G401 (cell line): ENCODE results near the gene LRWD1. TPM values are rescaled to one million over a fixed set of nuclear protein-coding genes. Genes with fewer than 3 reads are reported as not detected.
"Not testable (repeated sequence)": the region's sequence is repeated elsewhere in the genome, so short reads cannot be mapped to it uniquely, and the experiment has no call there.

Experiments
- DNase-seq: peaks from one replicate; pipeline ENCODE4 v3.0.0-alpha.2; 2015; ENCODE audit warnings: low spot score
- in situ Hi-C: cut with HindIII; loops from 2 replicates; pipeline ENCODE4 v1.10.0; 2016; ENCODE audit warnings: low sequenced_read_pairs, mixed read lengths
- total RNA-seq: library from RNA; depleted of rRNA; stranded (reverse); fragments of >200 nt; shearing (Covaris generic); gene quantifications from 2 replicates; pipeline ENCODE4 v1.2.3, GENCODE V29; 2014; rRNA removed

Gene LRWD1
- total RNA-seq, 1 experiment from 2014 or later, result 60.6 TPM

DNA sequence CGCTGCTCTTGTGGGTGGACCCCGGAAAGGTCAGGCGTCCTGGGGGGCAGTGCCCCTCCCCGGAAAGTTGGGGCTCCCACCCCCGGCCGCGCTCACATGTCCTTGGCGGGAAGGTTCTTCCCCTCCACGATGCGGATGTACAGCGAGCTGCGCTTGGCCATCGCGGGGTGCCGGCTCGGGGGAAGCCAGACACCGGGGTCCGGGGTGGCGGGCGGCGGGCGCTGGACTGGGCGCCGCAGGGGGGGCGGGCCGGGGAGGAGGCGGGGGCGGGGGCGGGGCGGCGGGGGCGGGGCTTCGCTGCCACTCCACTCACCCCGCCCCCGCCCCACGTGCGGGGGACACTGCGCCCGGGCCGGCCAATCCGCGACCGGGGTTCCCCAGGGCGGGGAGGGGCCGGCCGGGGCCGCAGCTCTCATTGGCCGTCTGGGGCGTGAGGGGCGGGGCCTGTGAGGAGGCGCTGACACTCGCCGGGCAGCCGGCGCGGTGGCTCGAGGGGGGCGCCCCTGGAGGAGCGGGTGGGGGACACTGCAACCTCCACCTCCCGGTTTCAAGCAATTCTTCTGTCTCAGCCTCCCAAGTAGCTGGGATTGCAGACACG is 52.9 kb downstream of the LRWD1 start, which contains the start of gene RASA4B:
Gene RASA4B (minus strand): TSS at position 228 of the 598 bp plus-strand sequence. CDS start 67 bp downstream, at position 161.
- DNase-seq, result not testable (repeated sequence)

DNA sequence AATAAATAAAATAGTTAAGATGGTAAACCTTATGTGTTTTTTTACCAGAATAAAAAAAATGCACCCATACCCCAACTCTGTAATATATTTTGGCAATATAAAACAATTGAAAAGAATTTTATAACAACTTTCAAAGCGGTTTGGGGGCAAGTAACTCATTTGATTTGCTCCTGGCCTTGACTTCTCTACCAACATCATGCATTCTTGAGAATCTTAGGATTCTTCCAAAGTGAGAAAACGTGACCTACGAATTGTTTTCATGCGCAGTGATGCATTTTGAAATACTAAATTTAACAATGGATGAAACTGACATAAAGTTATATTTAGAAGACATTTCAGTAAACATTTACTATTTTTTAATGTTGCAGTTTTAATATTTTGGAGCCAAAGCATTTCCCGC is 56.0 kb downstream of the LRWD1 start:
- in situ Hi-C loops, DNase-seq: not testable (repeated sequence)

More for the DNA sequence above, 52.9 kb downstream of the LRWD1 start, which contains the start of gene RASA4B:
- in situ Hi-C loops, result not testable (repeated sequence)

Other genes starting within 250 kb of the LRWD1 start
- gene SH2B2, start 178.1 kb upstream of the LRWD1 start, total RNA-seq, result 31.6 and 43.6 TPM in 2 replicates
- not detected in 2 replicates for gene SPDYE6, start 108.5 kb upstream of the LRWD1 start, total RNA-seq
- 25.2 and 25.9 TPM in 2 replicates for gene PRKRIP1, start 68.6 kb upstream of the LRWD1 start, total RNA-seq
- 106 and 147 TPM in 2 replicates for gene ORAI2, start 31.4 kb upstream of the LRWD1 start, total RNA-seq
- 35.9 and 73.3 TPM in 2 replicates for gene ALKBH4, start 121 bp upstream of the LRWD1 start, total RNA-seq
- 53.6 and 57.6 TPM in 2 replicates for gene POLR2J, start 13.9 kb downstream of the LRWD1 start, total RNA-seq
- gene RASA4B, start 52.8 kb downstream of the LRWD1 start, total RNA-seq, result 2.7 and 3.0 TPM in 2 replicates
- 6.6 TPM in 1 of 2 replicates, not detected in the other for gene UPK3BL2, start 78.7 kb downstream of the LRWD1 start, total RNA-seq
- not detected in 2 replicates for gene SPDYE2, start 86.2 kb downstream of the LRWD1 start, total RNA-seq
- 6.5 TPM in 2 replicates for gene POLR2J3, start 107.6 kb downstream of the LRWD1 start, total RNA-seq
- gene RASA4, start 151.8 kb downstream of the LRWD1 start, total RNA-seq, result 4.3 and 9.4 TPM in 2 replicates
- gene UPK3BL1, start 177.8 kb downstream of the LRWD1 start, total RNA-seq, result 1.2 and 4.7 TPM in 2 replicates
- gene SPDYE2B, start 185.3 kb downstream of the LRWD1 start, total RNA-seq, result not detected in 2 replicates
- gene POLR2J2, start 206.7 kb downstream of the LRWD1 start, total RNA-seq, result 0.37 TPM in 1 of 2 replicates, not detected in the other